Gastrocnemius medialis (tissue), 4 donors: ENCODE results near the gene CASTOR1. TPM values are rescaled to one million over a fixed set of nuclear protein-coding genes. Genes with fewer than 3 reads are reported as not detected.

Source experiments
- ATAC-seq, 2 donors: fragments of 150-250 bp; one replicate each; pipeline ENCODE4 v1.9.1; 2016
- DNase-seq, 2 donors: peaks; one replicate each; pipeline ENCODE4 v3.0.0-alpha.2; 2019
- H3K27ac ChIP-seq, 4 donors: fragments of 200-600 bp; sonication (generic); 1 replicate in 1 of 4; 2 replicates in 3 of 4; pipeline ENCODE4 v1.5.1; 2016 to 2018; ENCODE audit warnings: mild to moderate bottlenecking in 2 of 4, moderate library complexity in 1 of 4
- H3K27me3 ChIP-seq, 3 donors: fragments of 200-600 bp; sonication (generic) in 2 of 3; 1 replicate in 1 of 3; 2 replicates in 2 of 3; pipeline versions ENCODE4 v1.5.1 to v1.6.0; 2016 to 2019; ENCODE audit warnings: mild to moderate bottlenecking in 1 of 3, moderate library complexity in 1 of 3
- H3K36me3 ChIP-seq, 2 donors: fragments of 200-600 bp; sonication (generic) in 1 of 2; one replicate each; pipeline ENCODE4 v1.5.1; 2017 to 2018
- H3K4me1 ChIP-seq, 2 donors: fragments of 200-600 bp; sonication (generic) in 1 of 2; one replicate each; pipeline ENCODE4 v1.5.1; 2016 to 2017; ENCODE audit warnings: mild to moderate bottlenecking in 2 of 2
- H3K4me3 ChIP-seq, 4 donors: fragments of 200-600 bp; sonication (generic) in 3 of 4; 1 replicate in 1 of 4; 2 replicates in 3 of 4; pipeline ENCODE4 v1.5.1; 2016 to 2019; ENCODE audit warnings: mild to moderate bottlenecking in 2 of 4
- H3K9me3 ChIP-seq, 3 donors: fragments of 200-600 bp; sonication (generic) in 2 of 3; 1 replicate in 1 of 3; 2 replicates in 2 of 3; pipeline ENCODE4 v1.5.1; 2016 to 2019
- POLR2A ChIP-seq, 2 donors: fragments of 450-650 bp; IDR thresholded peaks; one replicate each; pipeline ENCODE4 v1.6.1; 2017; ENCODE audit warnings: antibody characterized with exemption in 2 of 2, mild to moderate bottlenecking in 2 of 2, moderate library complexity in 2 of 2
- in situ Hi-C, 4 donors: fragments of 200-750 bp; cut with MboI; loops; one replicate each; pipeline versions ENCODE4 v1.15.0 to v1.8.0; 2017; ENCODE audit warnings: low sequenced_read_pairs in 4 of 4
- intact Hi-C: fragments of 100-400 bp; cut with DNase I; formaldehyde crosslinking; loops from one replicate; pipeline ENCODE4 v1.15.1; 2023; ENCODE audit warnings: low total_unique reads
- total RNA-seq, 4 donors: library from RNA; depleted of rRNA; stranded (reverse); fragments of >200 nt; gene quantifications; one replicate each; pipeline versions ENCODE4 v1.1.0 to v1.2.3, GENCODE V29; 2016
- TF ChIP-seq, protein P1 (sequence below), 5 experiments: fragments of 450-650 bp in 3 of 5; fragments of 200-600 bp in 2 of 5; sonication (generic) in 2 of 5; IDR thresholded peaks in 4 of 5; conservative IDR thresholded peaks in 1 of 5; 1 replicate in 4 of 5; 2 replicates in 1 of 5; pipeline ENCODE4 v1.5.1; 2016 to 2019; ENCODE audit warnings: antibody characterized with exemption in 5 of 5, mild to moderate bottlenecking in 3 of 5, moderate library complexity in 3 of 5

Gene CASTOR1
- total RNA-seq, 4 donors from 2014 or later, result 3.5 to 6.5 (median 5.6) TPM

DNA sequence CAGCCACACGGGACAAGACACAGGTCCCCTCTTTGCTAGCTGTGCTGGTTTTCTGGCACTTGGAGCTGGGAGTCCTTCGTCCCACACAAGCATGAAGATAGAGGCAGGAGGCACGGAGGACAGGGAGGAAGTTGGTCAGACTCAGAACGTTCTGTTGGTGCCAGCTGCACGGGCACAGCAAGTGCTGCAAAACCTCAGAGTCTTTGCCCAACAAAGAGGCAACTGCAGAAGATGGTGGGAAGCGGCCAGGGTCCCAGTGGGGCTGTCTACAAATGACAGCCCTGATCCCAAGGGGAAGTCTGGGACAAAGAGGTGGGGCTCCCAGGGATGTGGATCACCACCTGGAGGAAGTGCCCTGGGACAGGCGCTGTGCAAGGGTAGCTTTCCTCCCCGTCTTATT, 13.3 kb downstream of the CASTOR1 start:
- H3K27ac ChIP-seq, result no peak overlapping the region
- H3K4me1 ChIP-seq, result no peaks in the 10 kb centered on the region
- ATAC-seq, result no peak
- intact Hi-C loops (no loop called here), in situ Hi-C loops (no loop called here)
- H3K27me3 ChIP-seq, result no peaks in the 10 kb centered on the region
- no peaks in the 10 kb centered on the region for H3K9me3 ChIP-seq
- TF ChIP-seq, protein P1, sequence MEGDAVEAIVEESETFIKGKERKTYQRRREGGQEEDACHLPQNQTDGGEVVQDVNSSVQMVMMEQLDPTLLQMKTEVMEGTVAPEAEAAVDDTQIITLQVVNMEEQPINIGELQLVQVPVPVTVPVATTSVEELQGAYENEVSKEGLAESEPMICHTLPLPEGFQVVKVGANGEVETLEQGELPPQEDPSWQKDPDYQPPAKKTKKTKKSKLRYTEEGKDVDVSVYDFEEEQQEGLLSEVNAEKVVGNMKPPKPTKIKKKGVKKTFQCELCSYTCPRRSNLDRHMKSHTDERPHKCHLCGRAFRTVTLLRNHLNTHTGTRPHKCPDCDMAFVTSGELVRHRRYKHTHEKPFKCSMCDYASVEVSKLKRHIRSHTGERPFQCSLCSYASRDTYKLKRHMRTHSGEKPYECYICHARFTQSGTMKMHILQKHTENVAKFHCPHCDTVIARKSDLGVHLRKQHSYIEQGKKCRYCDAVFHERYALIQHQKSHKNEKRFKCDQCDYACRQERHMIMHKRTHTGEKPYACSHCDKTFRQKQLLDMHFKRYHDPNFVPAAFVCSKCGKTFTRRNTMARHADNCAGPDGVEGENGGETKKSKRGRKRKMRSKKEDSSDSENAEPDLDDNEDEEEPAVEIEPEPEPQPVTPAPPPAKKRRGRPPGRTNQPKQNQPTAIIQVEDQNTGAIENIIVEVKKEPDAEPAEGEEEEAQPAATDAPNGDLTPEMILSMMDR (IDR thresholded peaks at IDR 0.05 in 4 of 5, conservative IDR thresholded peaks at IDR 0.05 in 1 of 5), result no peak
- TF ChIP-seq POLR2A (IDR thresholded peaks at IDR 0.05), result no peak
- DNase-seq, result no peak
- no peak overlapping the region for H3K4me3 ChIP-seq
- no peaks in the 10 kb centered on the region for H3K36me3 ChIP-seq

GRCh38 chr22:30275625-30276024, 13.7 kb downstream of the CASTOR1 start:
- in situ Hi-C loops, result no loop called here

DNA sequence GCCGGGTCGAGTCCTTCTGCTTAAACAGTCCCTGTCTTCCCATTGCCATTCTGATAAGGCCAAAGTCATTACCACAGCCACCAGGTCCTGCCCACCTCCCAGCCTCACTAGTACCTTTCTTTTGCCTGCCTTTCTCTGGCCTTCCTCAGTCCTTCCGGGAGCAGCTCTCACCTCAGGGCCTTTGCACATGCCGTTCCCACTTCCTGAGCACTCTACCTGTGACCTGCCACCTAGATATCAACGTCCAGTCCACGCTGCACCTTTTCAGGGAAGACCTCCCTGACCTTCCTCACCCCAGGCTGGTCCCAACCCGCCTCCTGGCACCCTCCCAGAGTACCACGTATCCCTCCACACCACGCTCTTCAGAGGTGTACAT, 14.9 kb downstream of the CASTOR1 start:
- no peak for ATAC-seq
- Histone ChIP-seq H3K36me3 (no peaks in the 10 kb centered on the region), H3K9me3 (no peaks in the 10 kb centered on the region), H3K4me1 (no peaks in the 10 kb centered on the region), H3K27me3 (no peaks in the 10 kb centered on the region), H3K27ac (no peak overlapping the region), H3K4me3 (no peak overlapping the region)
- TF ChIP-seq, protein P1 (IDR thresholded peaks at IDR 0.05 in 4 of 5, conservative IDR thresholded peaks at IDR 0.05 in 1 of 5), result no peak
- no peak for TF ChIP-seq POLR2A (IDR thresholded peaks at IDR 0.05)
- in situ Hi-C loops (no loop called here), intact Hi-C loops (no loop called here)
- no peak for DNase-seq

More at GRCh38 chr22:30275625-30276024, 13.7 kb downstream of the CASTOR1 start:
- intact Hi-C loops, result no loop called here
- no peak for ATAC-seq
- no peaks in the 10 kb centered on the region for H3K36me3 ChIP-seq
- no peak overlapping the region for H3K27ac ChIP-seq
- TF ChIP-seq, protein P1 (IDR thresholded peaks at IDR 0.05 in 4 of 5, conservative IDR thresholded peaks at IDR 0.05 in 1 of 5), result no peak
- TF ChIP-seq POLR2A (IDR thresholded peaks at IDR 0.05), result no peak
- H3K4me1 ChIP-seq, result no peaks in the 10 kb centered on the region
- no peak overlapping the region for H3K4me3 ChIP-seq
- DNase-seq, result no peak
- H3K9me3 ChIP-seq, result no peaks in the 10 kb centered on the region
- no peaks in the 10 kb centered on the region for H3K27me3 ChIP-seq

DNA sequence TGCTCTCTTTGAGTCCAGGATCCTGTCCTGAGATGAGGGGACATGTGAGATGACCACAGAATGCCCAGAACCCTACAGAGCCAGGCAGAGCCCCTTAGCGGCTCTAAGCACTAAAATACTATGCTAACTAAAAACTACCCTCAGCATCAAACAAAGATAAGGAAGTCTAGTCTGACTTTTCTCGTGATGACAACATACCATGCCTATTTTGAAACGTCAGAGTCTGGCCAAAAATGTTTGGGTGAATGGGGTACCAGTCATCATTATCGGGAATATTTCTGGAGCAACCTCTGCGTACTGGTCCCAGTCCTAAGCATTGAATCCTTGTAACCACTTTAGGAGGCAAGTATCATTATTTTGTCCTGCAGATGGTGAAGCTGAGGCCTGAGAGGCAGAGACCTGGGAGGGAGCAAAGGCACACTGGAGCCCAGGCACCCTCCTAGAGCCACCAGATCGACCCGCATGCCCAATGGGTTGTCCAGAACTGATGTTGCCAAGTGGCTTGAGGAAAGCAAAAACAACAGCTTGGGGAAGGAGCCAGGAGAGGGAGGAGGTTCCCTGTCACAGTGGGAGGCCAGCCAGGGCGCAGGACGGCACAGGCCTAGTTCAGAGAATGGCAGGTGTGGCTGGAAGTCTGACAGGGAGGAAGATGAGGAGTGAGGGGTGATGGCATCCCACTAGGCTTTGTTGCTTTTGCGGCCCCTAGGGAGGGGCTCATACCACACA, 15.4 kb downstream of the CASTOR1 start:
- Histone ChIP-seq H3K4me1 (no peaks in the 10 kb centered on the region), H3K9me3 (no peaks in the 10 kb centered on the region), H3K4me3 (no peak overlapping the region), H3K36me3 (no peaks in the 10 kb centered on the region), H3K27me3 (no peaks in the 10 kb centered on the region), H3K27ac (no peak overlapping the region)
- TF ChIP-seq POLR2A (IDR thresholded peaks at IDR 0.05), result no peak
- TF ChIP-seq, protein P1 (IDR thresholded peaks at IDR 0.05 in 4 of 5, conservative IDR thresholded peaks at IDR 0.05 in 1 of 5), result no peak
- ATAC-seq (no peak), DNase-seq (no peak)
- intact Hi-C loops, result no loop called here
- in situ Hi-C loops, result no loop called here
